GM19240 (cell line): ENCODE results near the gene NEK6.
A peak's percentile ranks its signal among the peaks of the same experiment; 100 is the strongest.

ENCODE experiments used
- DNase-seq: peaks from one replicate; pipeline ENCODE4 v3.0.0; 2011; ENCODE audit warnings: low spot score; ENCODE audit not compliant: insufficient read length

NEK6 gene

DNA sequence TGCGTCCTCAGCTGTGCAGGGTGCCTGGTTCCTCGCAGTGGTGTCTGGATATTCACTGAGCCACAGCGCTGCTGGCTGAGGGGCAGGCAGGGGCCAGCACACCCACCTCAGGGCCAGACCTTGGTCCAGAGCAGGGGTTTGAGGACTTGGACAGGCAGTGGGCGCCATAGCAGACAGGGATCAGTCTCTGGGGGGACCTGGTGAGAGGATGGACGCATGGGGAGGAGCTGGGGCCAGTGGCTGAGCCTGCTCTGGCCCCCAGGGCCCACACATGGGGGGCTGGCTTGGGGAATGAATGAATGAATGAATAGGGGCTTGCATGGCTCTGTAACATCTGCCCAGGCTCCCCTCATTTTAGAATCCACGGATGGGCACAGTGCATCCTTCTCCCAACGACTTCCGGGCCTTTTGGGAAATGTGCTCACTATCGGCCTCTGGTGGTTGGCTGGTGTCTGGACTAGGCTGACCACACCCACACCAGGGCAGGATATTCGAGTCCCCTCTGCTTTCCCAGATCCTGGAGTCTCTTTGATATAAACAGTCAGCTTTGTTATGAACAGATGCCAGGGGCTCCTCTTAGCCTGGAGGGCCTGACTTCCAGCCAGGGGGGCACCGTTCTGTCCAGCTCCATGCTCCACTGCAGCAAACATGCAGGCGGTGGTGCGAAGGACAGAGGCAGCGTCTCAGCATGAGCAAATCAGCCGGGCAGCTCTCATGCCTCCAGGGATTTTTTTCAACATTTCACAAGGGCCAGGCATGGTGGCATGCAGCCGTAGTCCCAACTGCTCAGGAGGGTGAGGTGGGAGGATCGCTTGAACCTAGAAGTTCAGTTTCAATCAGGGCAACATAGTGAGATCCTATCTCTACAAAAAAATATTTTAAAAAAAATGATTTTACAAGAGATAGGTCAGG lies 62.6 kb downstream of the NEK6 start:
- peak; percentile 61 for DNase-seq

GRCh38 chr9:124321416-124321815 lies 63.7 kb downstream of the NEK6 start:
- DNase-seq, result no peak

- no peak for DNase-seq
These were observed 64.2 kb downstream of the NEK6 start for GRCh38 chr9:124321935-124322334.

DNA sequence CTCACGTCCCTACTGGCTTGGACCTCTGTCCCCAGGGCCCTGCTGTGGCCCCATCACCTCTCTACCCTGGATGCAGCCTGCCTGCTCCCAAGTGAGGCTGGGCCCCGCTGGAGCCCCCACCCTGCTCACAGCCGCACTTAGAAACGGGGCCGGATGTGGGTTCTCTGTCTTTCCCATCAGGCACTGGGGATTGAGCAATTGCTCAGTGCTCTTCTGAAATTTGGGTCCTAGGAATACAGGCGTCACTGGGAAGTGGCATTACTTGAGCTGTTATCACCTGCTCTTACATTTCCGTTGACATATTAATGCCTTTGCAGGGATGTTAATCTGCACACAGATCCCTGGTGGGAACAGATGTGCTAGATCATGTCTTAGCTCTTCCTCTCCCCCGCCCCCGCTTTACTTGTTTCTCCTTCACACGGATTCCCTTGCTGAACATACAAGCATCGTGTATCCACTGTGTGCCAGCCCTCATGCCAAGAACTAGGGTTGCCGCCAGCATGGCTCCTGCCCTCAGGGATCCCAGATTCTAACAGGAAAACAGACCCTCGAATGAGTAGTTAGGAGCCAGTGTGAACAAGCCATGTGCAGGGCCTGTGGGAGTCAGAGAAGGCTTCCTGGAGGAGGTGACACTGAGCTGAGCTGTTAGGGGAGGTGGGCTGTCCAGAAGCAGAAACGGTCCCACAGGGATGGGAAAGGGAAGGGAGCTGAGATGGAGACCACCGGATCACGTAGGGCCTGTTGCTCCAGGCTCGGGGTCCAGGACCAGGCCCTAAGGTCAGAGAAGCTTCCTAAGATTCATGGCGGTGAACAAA lies 65.1 kb downstream of the NEK6 start:
- DNase-seq, result no peak

DNA sequence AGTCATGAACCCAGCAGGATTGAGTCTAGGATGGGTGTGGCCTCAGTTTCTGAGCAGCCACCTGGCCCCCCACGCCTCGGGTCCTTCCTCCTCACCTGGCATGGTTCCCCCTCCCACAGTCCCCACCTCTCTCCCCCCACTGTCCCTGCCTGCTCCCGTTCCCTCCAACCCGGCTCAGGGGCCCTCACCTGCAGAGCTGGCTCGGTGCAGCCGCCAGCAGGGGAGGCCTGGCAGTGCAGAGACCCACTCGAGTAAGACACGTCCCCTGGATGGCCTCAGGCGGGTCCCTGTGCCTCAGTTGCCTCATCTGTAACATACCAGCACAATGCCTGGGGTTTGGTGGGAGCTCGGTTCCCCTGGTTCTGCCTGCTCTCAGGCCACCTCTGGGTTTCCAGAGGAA lies 66.2 kb downstream of the NEK6 start:
- DNase-seq, result no peak

- DNase-seq, result no peak
These were observed 68.1 kb downstream of the NEK6 start for GRCh38 chr9:124325816-124326215.

DNA sequence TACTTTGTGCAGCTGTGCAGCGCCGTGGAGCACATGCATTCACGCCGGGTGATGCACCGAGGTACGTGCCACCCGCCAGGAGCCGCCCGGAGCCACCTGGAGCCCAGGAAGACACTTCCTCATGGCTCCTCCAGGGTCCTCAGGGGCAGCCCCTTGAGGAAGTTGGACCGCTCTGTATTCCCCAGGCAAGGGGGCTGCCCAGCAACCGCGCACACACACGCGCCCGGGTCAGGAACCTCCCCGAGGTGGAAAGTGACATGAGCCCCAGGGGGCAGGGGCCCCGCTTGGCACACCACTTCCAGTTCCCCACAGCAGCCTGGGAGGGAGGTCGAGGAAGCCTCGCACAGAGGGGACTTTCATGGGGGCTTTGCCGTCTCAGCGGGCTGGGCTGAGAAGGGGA lies 68.6 kb downstream of the NEK6 start:
- no peak for DNase-seq

DNA sequence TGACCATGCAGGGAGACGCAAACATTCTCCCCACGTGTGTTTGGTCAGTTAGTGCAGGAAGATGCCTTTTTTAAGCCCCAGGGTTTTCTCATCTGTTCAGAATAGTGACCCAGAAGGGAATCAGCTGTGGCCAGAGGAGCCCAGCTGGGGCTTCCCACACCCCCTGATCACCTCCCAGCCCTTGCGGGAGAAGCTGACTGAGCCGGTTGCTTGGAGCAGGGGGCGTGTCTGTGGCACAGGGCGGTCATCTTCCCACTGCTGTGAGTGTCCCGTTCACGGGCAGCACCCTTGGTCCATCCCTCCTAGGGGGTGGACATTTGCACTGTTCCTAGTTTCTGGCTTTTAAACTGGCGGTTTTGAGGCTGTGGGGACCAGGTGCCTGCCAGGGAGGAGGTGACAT lies 69.7 kb downstream of the NEK6 start:
- DNase-seq, result no peak

GRCh38 chr9:124328285-124328684 lies 70.5 kb downstream of the NEK6 start:
- DNase-seq, result no peak

GRCh38 chr9:124329206-124329792 lies 71.5 kb downstream of the NEK6 start:
- no peak for DNase-seq

DNA sequence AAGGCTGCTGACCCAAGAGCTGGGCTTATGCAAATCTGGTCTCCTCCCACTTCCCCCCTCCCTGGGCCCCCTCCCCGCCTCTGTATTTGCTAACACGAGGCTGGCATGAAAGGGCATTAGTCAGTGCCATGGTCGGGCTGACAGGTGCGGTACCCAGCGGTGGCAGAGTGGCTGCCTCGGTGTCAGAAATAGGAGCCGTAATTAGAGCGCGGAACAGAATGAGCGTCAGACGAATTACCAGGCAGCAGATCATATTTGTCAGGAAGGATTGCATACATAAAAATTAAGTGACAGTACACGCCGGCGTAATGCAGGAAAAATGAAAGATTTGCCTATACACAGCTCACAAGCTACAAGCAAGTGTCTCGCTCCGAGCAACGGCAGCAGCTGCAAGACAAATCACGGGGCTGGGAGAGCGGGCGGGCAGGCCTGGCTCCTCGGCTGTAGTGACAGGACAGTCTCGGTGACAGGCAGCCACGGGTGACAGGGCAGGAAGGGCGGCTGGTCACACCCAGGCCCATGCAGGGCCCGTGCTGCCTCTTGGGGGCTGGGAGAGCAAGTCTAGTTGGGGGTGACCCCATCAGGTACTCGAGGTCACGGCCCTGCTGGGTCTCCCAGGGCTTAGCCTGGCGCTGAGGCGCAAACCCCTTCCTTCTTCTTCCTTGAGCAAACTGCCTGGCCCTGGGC lies 72.4 kb downstream of the NEK6 start:
- DNase-seq, result no peak

DNA sequence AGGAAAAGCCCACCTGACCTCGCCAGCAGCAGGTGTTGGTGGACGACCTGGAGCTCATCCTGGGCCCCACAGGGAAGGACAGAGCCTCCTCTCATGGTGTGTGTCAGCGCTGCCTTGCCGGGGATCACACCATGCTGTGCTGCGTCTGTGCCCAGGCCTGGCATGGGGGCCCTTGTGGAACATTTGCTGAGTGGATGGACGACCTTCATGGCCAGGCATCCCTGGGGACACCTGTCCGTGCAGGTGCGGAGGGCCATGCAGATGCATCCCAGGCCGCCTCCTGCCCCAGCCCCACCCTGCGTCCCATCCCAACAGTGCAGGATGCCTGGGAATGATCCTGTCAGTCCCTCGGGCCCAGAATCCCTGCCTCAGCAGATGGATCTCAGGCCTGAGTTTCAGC lies 73.8 kb downstream of the NEK6 start:
- no peak for DNase-seq

DNA sequence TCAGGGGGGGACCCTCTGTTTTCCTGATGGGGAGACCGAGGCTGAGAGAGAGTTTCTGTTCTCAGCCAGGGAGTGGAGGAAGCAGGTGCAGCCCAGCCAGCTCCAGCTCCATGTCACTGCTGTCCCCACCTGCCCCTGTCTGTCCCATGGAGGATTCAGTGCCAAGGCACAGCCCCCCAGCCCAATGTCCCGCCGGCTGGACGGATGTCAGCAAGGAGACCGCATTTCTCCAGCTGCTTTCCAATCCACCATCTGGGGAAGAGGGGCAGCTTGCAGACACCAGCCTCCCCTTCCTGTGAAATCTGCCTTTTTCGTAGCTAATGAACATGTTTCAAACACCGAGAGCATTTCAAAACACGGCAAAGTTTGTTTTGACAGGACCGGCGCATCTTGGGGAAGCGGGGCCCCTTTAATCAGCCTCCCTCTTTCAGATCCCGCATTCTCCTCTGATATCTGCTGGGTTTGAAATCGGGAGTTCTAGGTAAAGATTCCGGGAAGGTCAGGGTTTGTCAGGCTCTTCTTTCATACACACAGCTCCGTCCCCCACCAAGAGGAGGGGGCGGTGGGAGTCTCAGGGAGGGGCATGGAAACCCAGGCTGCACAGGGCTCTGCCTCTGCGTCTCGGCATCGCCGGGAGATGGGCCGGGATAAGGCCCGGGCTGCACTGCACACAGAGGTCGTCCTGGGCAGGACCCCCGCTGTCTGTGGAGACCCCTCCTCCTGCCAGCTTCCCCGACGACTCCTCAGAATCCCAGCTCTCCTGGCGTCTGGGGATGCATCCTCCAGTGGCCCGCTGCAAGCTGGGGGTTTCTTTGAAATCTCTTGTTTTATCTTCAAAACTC lies 74.8 kb downstream of the NEK6 start:
- no peak for DNase-seq

DNA sequence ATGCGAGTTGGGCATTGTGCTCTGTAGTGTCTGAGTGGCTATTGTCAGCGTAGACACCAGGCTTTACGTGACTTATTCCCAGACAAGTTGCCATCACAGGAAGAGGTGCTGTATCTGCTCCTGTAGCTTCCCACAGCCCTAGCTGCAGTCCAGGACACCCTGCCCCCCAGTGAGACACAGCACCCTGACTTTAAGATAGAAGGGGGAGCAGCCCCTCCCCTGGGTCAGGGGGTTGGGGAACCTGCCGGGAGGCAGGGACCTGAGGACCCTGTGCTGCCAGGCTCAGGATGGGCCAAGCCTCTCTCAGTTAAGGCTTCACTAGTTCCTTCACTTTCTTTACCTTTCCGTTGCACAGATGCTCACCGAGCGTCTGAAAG lies 75.4 kb downstream of the NEK6 start:
- DNase-seq, result no peak

DNA sequence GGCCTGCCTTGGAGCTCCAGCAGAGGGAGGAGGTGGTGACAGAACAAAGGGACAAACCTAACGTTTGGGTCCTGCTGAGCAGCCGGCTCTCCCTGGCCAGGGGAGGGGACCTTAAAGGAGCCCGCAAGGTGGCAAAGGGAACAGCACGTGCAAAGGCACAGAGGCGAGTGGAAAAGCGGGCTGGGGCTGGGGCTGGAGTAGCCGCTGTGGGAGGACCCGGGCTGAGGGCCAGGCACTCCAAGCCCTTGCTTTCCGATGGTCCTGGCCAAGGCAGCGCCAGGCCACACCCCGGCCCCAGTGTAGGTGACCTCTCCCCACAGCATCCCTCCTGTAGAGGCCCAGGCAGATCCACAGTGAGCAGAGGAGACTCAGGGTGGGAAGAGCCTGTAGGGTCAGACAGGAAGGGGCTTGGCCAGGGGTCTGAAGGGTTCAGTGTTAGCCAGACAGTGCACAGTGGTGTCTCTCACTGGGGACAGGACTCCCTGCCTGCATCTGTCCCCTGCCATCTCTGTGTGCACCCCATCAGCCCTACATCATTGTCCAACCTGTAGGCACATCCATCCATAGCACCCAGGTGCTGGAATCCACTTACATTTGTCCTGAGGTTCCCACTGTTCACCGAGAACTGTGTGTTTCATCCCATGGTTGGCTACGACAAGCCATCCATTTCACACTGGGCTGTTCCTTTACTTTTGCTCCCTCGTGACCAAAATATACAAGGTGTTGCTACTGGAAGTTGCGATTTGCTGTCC lies 77.0 kb downstream of the NEK6 start:
- no peak for DNase-seq

DNA sequence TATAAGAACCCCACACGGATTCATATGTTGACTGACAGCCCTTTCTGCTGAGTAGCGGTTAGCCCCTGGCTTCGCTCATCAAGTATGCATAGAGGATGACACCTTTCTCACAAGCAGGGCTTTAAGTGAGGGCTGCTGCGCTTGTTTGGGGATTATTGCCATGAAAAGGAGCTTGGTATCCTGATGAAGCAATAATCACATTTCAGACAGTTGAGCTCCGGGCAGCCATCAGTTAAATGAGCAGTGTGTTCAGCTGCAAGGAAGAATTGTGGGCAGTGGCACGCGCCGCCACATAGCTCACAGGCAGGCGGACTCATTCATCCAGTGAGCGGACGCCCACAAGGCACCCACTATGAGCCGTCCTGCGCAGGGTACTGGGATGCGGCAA lies 77.6 kb downstream of the NEK6 start:
- no peak for DNase-seq

GRCh38 chr9:124337562-124337961 lies 79.8 kb downstream of the NEK6 start:
- no peak for DNase-seq

DNA sequence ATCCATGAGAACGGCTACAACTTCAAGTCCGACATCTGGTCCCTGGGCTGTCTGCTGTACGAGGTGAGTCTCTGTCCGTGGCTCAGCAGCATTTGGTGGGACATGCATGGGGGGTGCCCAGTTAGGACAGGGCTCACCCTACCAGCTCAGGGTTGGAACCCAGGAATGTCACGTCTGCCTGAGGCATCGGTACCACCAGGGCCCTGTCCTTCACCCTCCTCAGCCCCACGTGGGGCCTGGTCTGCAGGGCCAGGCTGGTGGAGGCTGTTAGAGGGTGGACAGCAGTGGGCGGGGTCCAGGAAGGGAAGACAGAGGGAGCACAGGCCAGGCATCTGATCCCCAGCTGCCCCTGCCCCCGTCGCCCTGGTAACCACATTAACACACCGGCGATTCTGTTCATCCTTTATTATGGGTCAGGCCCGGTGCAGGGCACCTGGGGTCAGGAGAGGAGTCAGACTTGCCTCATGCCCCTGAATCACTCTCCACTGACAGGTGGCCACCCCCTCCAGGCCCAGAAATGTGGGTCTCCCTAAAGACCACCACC lies 81.9 kb downstream of the NEK6 start:
- DNase-seq, result no peak

DNA sequence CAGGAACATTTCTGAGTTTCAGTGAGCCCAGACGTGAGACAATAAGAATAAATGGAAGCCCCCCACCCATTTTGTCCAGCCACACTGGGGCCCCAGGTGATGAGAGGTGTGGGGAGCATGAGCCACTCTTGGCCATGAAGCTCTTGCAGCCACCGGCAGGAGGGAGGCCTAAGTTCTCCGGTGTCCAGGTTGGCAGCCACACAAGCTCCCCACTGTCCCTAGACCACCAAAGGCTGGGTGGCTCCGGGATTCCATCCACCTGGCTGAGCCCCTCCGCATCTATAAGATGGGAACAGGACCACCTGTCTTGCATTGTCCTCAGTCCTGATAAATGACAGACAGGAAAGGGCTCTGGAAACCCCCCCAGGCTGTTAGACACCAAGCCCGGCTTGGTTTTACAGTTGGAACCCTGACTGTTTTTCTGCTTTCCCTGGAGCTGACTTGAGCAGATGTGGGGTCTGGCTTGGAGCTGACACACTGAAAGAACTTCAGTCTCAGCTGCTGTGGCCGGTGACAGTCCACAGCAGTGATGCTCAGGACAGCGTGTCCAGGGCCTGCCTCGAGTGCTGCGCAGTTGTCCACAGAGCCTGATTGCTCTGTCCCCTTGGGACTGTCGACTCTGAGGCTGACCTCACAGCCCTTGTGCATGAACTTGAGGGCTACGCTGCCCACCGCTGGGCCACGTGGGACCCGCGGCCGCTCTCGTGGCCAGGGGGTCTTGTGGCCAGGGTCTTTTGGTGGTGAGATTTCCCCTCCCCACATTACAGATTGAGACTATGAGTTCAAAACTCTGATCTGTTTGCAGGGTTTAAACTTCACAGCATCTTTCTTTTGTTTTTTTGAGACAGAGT lies 82.7 kb downstream of the NEK6 start:
- DNase-seq, result no peak
